Caco-2 (cell line): ENCODE data around the gene SDR42E2. TPM values are rescaled to one million over a fixed set of nuclear protein-coding genes. Genes with fewer than 3 reads are reported as not detected.

Experiments
- BruUV-seq: library from RNA; stranded (reverse); fragments of 400-500 nt; replicated peaks from 2 replicates; lab custom pipeline; 2021; lab: Mats Ljungman, UMichigan
- CTCF ChIA-PET: fragments of 300-600 bp; sonication (Branson Sonifier 250); formaldehyde crosslinking; loops from one replicate; lab custom pipeline; 2022; ENCODE audit warnings: antibody characterized with exemption; lab: Charles Lee
- POLR2A ChIA-PET: fragments of 300-600 bp; sonication (Branson Sonifier 250); formaldehyde crosslinking; loops from one replicate; lab custom pipeline; 2022; ENCODE audit warnings: antibody characterized with exemption; lab: Charles Lee
- DNase-seq, 2 experiments: peaks; one replicate each; pipeline versions ENCODE4 v3.0.0 to v3.0.0-alpha.2; 2020 to 2022
- H3K27me3 ChIP-seq: replicated peaks from 2 replicates; pipeline ENCODE4 v1.6.0; 2011; ENCODE audit warnings: low read length; ENCODE audit not compliant: control insufficient read depth, insufficient read depth
- H3K36me3 ChIP-seq: 2 replicates; pipeline ENCODE4 v1.5.1; 2011; ENCODE audit warnings: low read length; ENCODE audit not compliant: control insufficient read depth, insufficient read depth
- H3K4me1 ChIP-seq: fragments of 250-450 bp; sonication (Bioruptor Pico); 2 replicates; pipeline ENCODE4 v1.5.1; 2020; ENCODE audit warnings: mild to moderate bottlenecking
- H3K4me3 ChIP-seq: 2 replicates; pipeline ENCODE4 v1.5.1; 2011; ENCODE audit warnings: low read depth, mild to moderate bottlenecking, control low read depth, low read length
- H3K9me3 ChIP-seq: fragments of 250-450 bp; sonication (Bioruptor Pico); 2 replicates; pipeline ENCODE4 v1.5.1; 2020; ENCODE audit warnings: mild to moderate bottlenecking, moderate library complexity
- H3K27ac Mint-ChIP-seq: one replicate; pipeline ENCODE4 v1.8.0; 2022; ENCODE audit warnings: mixed read lengths; ENCODE audit not compliant: unreplicated experiment
- H3K27me3 Mint-ChIP-seq: one replicate; pipeline ENCODE4 v1.8.0; 2022; ENCODE audit warnings: mixed read lengths; ENCODE audit not compliant: insufficient read depth, unreplicated experiment
- H3K36me3 Mint-ChIP-seq: one replicate; pipeline ENCODE4 v1.8.0; 2022; ENCODE audit warnings: mild to moderate bottlenecking, mixed read lengths; ENCODE audit not compliant: insufficient read depth, unreplicated experiment
- H3K4me1 Mint-ChIP-seq: one replicate; pipeline ENCODE4 v1.8.0; 2022; ENCODE audit warnings: low read depth, mixed read lengths; ENCODE audit not compliant: unreplicated experiment
- H3K4me3 Mint-ChIP-seq: one replicate; pipeline ENCODE4 v1.8.0; 2022; ENCODE audit warnings: mild to moderate bottlenecking, moderate library complexity, mixed read lengths; ENCODE audit not compliant: unreplicated experiment
- H3K9me3 Mint-ChIP-seq: one replicate; pipeline ENCODE4 v1.8.0; 2022; ENCODE audit warnings: mixed read lengths; ENCODE audit not compliant: unreplicated experiment
- intact Hi-C: fragments of 100-400 bp; cut with micrococcal nuclease; formaldehyde crosslinking; loops from one replicate; pipeline ENCODE4 v1.10.0; 2022; ENCODE audit not compliant: unreplicated experiment
- total RNA-seq: library from RNA; stranded (reverse); gene quantifications from 2 replicates; pipeline ENCODE4 v1.2.3, GENCODE V29; 2022
- TF ChIP-seq, protein P1 (sequence below), 2 experiments: fragments of 200-600 bp in 1 of 2; IDR thresholded peaks; 1 replicate in 1 of 2; 2 replicates in 1 of 2; pipeline versions ENCODE4 v1.5.1 to v1.8.0; 2011 to 2022; ENCODE audit warnings: antibody characterized with exemption in 1 of 2, control low read depth in 1 of 2, inconsistent platforms in 1 of 2, low read depth in 1 of 2, low read length in 1 of 2, mild to moderate bottlenecking in 1 of 2, moderate library complexity in 1 of 2; ENCODE audit not compliant: insufficient read depth in 1 of 2, severe bottlenecking in 1 of 2, unreplicated experiment in 1 of 2

Gene SDR42E2
- total RNA-seq, 1 experiment from 2014 or later: not detected

DNA sequence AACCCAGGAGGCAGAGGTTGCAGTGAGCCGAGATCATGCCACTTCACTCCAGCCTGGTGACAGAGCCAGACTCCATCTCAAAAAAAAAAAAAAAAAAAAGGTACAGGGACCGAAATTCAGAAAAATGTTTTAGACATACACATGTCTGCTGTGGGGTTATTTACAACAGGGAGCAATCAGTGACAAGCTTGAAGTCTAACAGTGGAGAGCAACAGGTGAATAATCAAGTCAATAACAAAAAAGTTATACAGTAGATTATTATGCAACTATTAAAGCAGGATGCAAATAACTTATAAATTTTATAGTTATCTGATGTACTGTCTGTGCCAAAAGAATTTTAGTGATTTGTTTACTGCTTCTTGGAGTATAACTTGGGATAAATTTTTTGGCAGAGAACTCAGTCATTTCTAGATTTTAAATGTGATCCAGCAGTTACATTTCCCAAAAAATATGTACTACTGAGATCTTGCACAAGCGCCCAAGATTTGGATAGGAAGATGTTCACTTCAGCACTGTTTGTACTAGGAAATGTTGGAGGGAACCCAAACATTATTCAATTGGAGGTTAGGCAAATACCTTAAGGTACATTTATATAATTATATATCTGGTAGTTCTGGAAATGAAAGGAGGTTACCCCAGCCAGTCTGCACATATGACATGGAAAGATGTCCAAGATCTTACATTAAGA, 77.9 kb downstream of the SDR42E2 start:
- no peaks in the 10 kb centered on the region for H3K27me3 Mint-ChIP-seq
- no peak overlapping the region for H3K4me3 Mint-ChIP-seq
- H3K4me1 ChIP-seq: no peaks in the 10 kb centered on the region
- TF ChIP-seq, protein P1, sequence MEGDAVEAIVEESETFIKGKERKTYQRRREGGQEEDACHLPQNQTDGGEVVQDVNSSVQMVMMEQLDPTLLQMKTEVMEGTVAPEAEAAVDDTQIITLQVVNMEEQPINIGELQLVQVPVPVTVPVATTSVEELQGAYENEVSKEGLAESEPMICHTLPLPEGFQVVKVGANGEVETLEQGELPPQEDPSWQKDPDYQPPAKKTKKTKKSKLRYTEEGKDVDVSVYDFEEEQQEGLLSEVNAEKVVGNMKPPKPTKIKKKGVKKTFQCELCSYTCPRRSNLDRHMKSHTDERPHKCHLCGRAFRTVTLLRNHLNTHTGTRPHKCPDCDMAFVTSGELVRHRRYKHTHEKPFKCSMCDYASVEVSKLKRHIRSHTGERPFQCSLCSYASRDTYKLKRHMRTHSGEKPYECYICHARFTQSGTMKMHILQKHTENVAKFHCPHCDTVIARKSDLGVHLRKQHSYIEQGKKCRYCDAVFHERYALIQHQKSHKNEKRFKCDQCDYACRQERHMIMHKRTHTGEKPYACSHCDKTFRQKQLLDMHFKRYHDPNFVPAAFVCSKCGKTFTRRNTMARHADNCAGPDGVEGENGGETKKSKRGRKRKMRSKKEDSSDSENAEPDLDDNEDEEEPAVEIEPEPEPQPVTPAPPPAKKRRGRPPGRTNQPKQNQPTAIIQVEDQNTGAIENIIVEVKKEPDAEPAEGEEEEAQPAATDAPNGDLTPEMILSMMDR (IDR thresholded peaks at IDR 0.05; ENCODE audit: insufficient read depth in 1 of 2, low read depth in 1 of 2, low read length in 1 of 2, severe bottlenecking in 1 of 2, unreplicated experiment in 1 of 2): no peak
- H3K36me3 ChIP-seq: no peaks in the 10 kb centered on the region
- H3K27me3 ChIP-seq: no peaks in the 10 kb centered on the region
- POLR2A ChIA-PET: no interaction called here
- no peak overlapping the region for H3K4me3 ChIP-seq
- no peaks in the 10 kb centered on the region for H3K9me3 ChIP-seq
- no peak for DNase-seq
- CTCF ChIA-PET: no interaction called here
- BruUV-seq: no TSS peak
- H3K36me3 Mint-ChIP-seq: peaks cover 12% of the 10 kb centered on the region
- no peaks in the 10 kb centered on the region for H3K4me1 Mint-ChIP-seq
- intact Hi-C loops: no loop called here
- no peaks in the 10 kb centered on the region for H3K9me3 Mint-ChIP-seq
- no peak overlapping the region for H3K27ac Mint-ChIP-seq

Other genes with a start within 250 kb of the SDR42E2 start
- gene UQCRC2, start 209.1 kb upstream of the SDR42E2 start, total RNA-seq: 225 and 260 TPM in 2 replicates
- gene PDZD9, start 161.4 kb upstream of the SDR42E2 start, total RNA-seq: not detected in 2 replicates
- gene MOSMO, start 154.4 kb upstream of the SDR42E2 start, total RNA-seq: 10.2 and 10.9 TPM in 2 replicates
- gene VWA3A, start 70.0 kb upstream of the SDR42E2 start, total RNA-seq: not detected in 2 replicates
- gene EEF2K, start 43.8 kb downstream of the SDR42E2 start, total RNA-seq: 17.5 and 20.1 TPM in 2 replicates
- 68.7 and 70.8 TPM in 2 replicates for gene POLR3E, start 134.9 kb downstream of the SDR42E2 start, total RNA-seq
- 24.3 and 31.0 TPM in 2 replicates for gene CDR2, start 212.1 kb downstream of the SDR42E2 start, total RNA-seq